Trophoblast cell (in vitro differentiated cells and primary cell): ENCODE measurements around the gene MPPE1.

Experiments
- DNase-seq, 2 donors: peaks; one replicate each; pipeline ENCODE4 v3.0.0-alpha.2; 2016
- H2AFZ ChIP-seq: 2 replicates; pipeline ENCODE4 v1.6.1; 2013; ENCODE audit warnings: low read length, moderate library complexity, mild to moderate bottlenecking; ENCODE audit not compliant: insufficient read depth, poor library complexity
- H2AK5ac ChIP-seq: 2 replicates; pipeline ENCODE4 v1.6.1; 2013; ENCODE audit warnings: mild to moderate bottlenecking, low read length
- H2BK120ac ChIP-seq: 2 replicates; pipeline ENCODE4 v1.6.1; 2013; ENCODE audit warnings: low read length, mild to moderate bottlenecking, moderate library complexity; ENCODE audit not compliant: insufficient read depth, poor library complexity
- H2BK12ac ChIP-seq: 2 replicates; pipeline ENCODE4 v1.6.1; 2013; ENCODE audit warnings: mild to moderate bottlenecking, low read length, moderate library complexity
- H2BK5ac ChIP-seq: 2 replicates; pipeline ENCODE4 v1.6.1; 2013; ENCODE audit warnings: low read length, low read depth, moderate library complexity, mild to moderate bottlenecking; ENCODE audit not compliant: poor library complexity
- H3K14ac ChIP-seq: 2 replicates; pipeline ENCODE4 v1.6.1; 2013; ENCODE audit warnings: mild to moderate bottlenecking, low read length
- H3K18ac ChIP-seq: 2 replicates; pipeline ENCODE4 v1.6.1; 2013; ENCODE audit warnings: mild to moderate bottlenecking, low read length
- H3K23ac ChIP-seq: 2 replicates; pipeline ENCODE4 v1.6.1; 2013; ENCODE audit warnings: low read length
- H3K27ac ChIP-seq: 2 replicates; pipeline ENCODE4 v1.5.1; 2013; ENCODE audit warnings: low read depth, mild to moderate bottlenecking, inconsistent platforms, low read length, moderate library complexity
- H3K27me3 ChIP-seq: 2 replicates; pipeline ENCODE4 v1.6.1; 2013; ENCODE audit warnings: inconsistent platforms, mild to moderate bottlenecking, low read length, moderate library complexity; ENCODE audit not compliant: insufficient read depth
- H3K36me3 ChIP-seq, 2 experiments: 1 replicate in 1 of 2; 2 replicates in 1 of 2; pipeline ENCODE4 v1.6.1; 2013; ENCODE audit warnings: low read length in 2 of 2, mild to moderate bottlenecking in 2 of 2, moderate library complexity in 1 of 2; ENCODE audit not compliant: insufficient read depth in 2 of 2, control insufficient read depth in 1 of 2
- H3K4ac ChIP-seq: 2 replicates; pipeline ENCODE4 v1.6.1; 2013; ENCODE audit warnings: low read depth, mild to moderate bottlenecking, low read length, moderate library complexity
- H3K4me1 ChIP-seq, 2 experiments: 1 replicate in 1 of 2; 2 replicates in 1 of 2; pipeline ENCODE4 v1.6.1; 2013; ENCODE audit warnings: low read length in 2 of 2, mild to moderate bottlenecking in 2 of 2, moderate library complexity in 1 of 2; ENCODE audit not compliant: insufficient read depth in 2 of 2, control insufficient read depth in 1 of 2
- H3K4me2 ChIP-seq: 2 replicates; pipeline ENCODE4 v1.6.1; 2013; ENCODE audit warnings: inconsistent platforms, mild to moderate bottlenecking, low read length, moderate library complexity
- H3K4me3 ChIP-seq: 2 replicates; pipeline ENCODE4 v1.5.1; 2013; ENCODE audit warnings: mild to moderate bottlenecking, low read depth, low read length, inconsistent platforms
- H3K79me1 ChIP-seq: one replicate; pipeline ENCODE4 v1.6.1; 2013; ENCODE audit warnings: low read length
- H3K79me2 ChIP-seq: 2 replicates; pipeline ENCODE4 v1.6.1; 2013; ENCODE audit warnings: low read length, mild to moderate bottlenecking; ENCODE audit not compliant: control insufficient read depth, insufficient read depth, poor library complexity
- H3K9ac ChIP-seq: 2 replicates; pipeline ENCODE4 v1.6.1; 2013; ENCODE audit warnings: mild to moderate bottlenecking, low read length
- H3K9me3 ChIP-seq: 2 replicates; pipeline ENCODE4 v1.6.1; 2013; ENCODE audit warnings: low read depth, mild to moderate bottlenecking, control low read depth, inconsistent platforms, low read length; ENCODE audit not compliant: insufficient read depth
- H4K12ac ChIP-seq: 2 replicates; pipeline ENCODE4 v1.6.1; 2013; ENCODE audit warnings: low read depth, mild to moderate bottlenecking, low read length, moderate library complexity
- H4K8ac ChIP-seq: 2 replicates; pipeline ENCODE4 v1.6.1; 2013; ENCODE audit warnings: low read depth, mild to moderate bottlenecking, low read length, moderate library complexity
- H4K91ac ChIP-seq: one replicate; pipeline ENCODE4 v1.6.1; 2013; ENCODE audit warnings: low read depth, mild to moderate bottlenecking, low read length, moderate library complexity
- WGBS: extraction: QIAGEN DNeasy Blood & Tissue Kit; methylation state at CpG from one replicate; pipeline ENCODE4 v1.1.7; 2013; ENCODE audit warnings: missing lambda C conversion rate; ENCODE audit not compliant: insufficient read length, insufficient coverage; ENCODE audit errors: extremely low coverage; 5-methylcytosine and 5-hydroxymethylcytosine counted together

MPPE1 gene

GRCh38 chr18:11902522-11903292 lies 5.4 kb downstream of the MPPE1 start:
- Histone ChIP-seq H3K79me1 (no peaks in the 10 kb centered on the region), H3K36me3 (peaks cover 0 to 6% of the 10 kb centered on the region in 2 experiments), H3K4ac (no peak overlapping the region), H2AK5ac (no peak overlapping the region), H2BK120ac (no peak overlapping the region), H2BK12ac (no peak overlapping the region), H3K9me3 (no peaks in the 10 kb centered on the region), H2AFZ (no peak overlapping the region), H3K23ac (no peak overlapping the region), H4K8ac (no peak overlapping the region), H3K4me1 (peaks cover 4% of the 10 kb centered on the region in 2 experiments), H3K14ac (no peak overlapping the region), H4K12ac (no peak overlapping the region), H4K91ac (no peak overlapping the region), H3K27ac (no peak overlapping the region), H3K4me2 (no peak overlapping the region), H3K4me3 (no peak overlapping the region), H3K18ac (no peak overlapping the region), H3K79me2 (peaks cover 2% of the 10 kb centered on the region), H3K9ac (no peak overlapping the region), H2BK5ac (no peak overlapping the region), H3K27me3 (no peaks in the 10 kb centered on the region)
- no peak for DNase-seq
- no CpG with 5 or more reads among the region's 7 CpGs for WGBS

DNA sequence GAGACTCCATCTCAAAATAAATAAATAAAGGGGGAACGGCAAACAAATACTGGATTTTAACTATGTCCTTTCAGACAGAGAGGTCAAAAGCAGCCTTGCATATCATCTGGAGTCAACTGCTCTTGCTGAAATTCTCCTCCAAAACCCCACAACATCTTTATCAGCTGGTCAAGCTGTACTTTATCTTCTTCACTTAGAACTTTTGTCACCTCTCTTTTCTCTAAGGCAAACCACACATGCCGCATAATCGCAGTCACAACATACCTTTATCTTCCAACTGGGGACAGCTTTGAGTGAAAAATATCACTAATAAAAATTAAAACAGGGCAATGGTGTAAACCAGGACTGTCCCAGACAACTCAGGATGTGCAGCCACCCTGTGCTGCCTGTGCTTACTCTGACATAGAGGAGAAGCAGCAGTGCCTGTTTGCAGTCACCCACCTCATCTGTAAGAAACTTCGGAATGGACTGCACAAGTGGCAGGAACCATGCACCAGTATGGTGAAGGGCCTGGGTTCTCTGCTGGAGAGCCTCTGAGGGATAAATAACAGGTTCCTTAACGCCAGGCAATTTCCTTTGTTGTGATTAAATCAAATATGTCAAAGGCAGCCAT lies 6.2 kb downstream of the MPPE1 start:
- H2AFZ ChIP-seq, result no peak overlapping the region
- H3K9ac ChIP-seq, result no peak overlapping the region
- no peak overlapping the region for H4K12ac ChIP-seq
- no peak overlapping the region for H3K4ac ChIP-seq
- peaks cover 0 to 6% of the 10 kb centered on the region in 2 experiments for H3K36me3 ChIP-seq
- H3K27me3 ChIP-seq, result no peaks in the 10 kb centered on the region
- no peaks in the 10 kb centered on the region for H3K79me1 ChIP-seq
- H4K91ac ChIP-seq, result no peak overlapping the region
- no peak for DNase-seq
- no peak overlapping the region for H2AK5ac ChIP-seq
- H3K23ac ChIP-seq, result no peak overlapping the region
- H3K79me2 ChIP-seq, result no peaks in the 10 kb centered on the region
- no peak overlapping the region for H2BK12ac ChIP-seq
- no peak overlapping the region for H3K27ac ChIP-seq
- no peaks in the 10 kb centered on the region for H3K4me1 ChIP-seq
- H2BK120ac ChIP-seq, result no peak overlapping the region
- no peak overlapping the region for H3K4me2 ChIP-seq
- H3K4me3 ChIP-seq, result no peak overlapping the region
- H4K8ac ChIP-seq, result no peak overlapping the region
- H2BK5ac ChIP-seq, result no peak overlapping the region
- no CpG with 5 or more reads among the region's 5 CpGs for WGBS
- H3K14ac ChIP-seq, result no peak overlapping the region
- no peaks in the 10 kb centered on the region for H3K9me3 ChIP-seq
- no peak overlapping the region for H3K18ac ChIP-seq

DNA sequence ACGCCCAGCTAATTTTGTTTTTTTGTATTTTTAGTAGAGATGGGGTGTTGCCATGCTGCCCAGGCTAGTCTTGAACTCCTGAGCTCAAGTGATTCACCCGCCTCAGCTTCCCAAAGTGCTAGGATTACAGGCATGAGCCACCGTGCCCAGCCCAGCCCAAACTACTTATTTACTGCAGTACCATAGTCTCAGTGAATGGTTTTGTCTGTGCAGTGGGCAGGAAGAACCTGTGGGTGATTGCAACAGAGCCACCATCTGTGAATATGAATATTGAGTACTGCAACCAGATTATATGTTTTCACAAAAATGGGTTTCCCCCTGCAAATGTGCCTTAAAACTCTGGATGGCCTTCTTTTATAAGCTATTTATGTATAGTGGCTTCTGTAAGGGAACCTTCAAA lies 9.1 kb downstream of the MPPE1 start:
- Histone ChIP-seq H2BK12ac (no peak overlapping the region), H3K4me3 (no peak overlapping the region), H3K36me3 (peaks cover 3 to 14% of the 10 kb centered on the region in 2 experiments), H3K9me3 (no peaks in the 10 kb centered on the region), H3K14ac (no peak overlapping the region), H3K9ac (no peak overlapping the region), H3K4me2 (no peak overlapping the region), H2BK5ac (no peak overlapping the region), H3K18ac (no peak overlapping the region), H4K8ac (no peak overlapping the region), H3K27me3 (no peaks in the 10 kb centered on the region), H3K79me1 (no peaks in the 10 kb centered on the region), H3K23ac (no peak overlapping the region), H2BK120ac (no peak overlapping the region), H2AFZ (no peak overlapping the region), H3K79me2 (no peaks in the 10 kb centered on the region), H4K91ac (no peak overlapping the region), H4K12ac (no peak overlapping the region), H3K4me1 (no peaks in the 10 kb centered on the region), H2AK5ac (no peak overlapping the region), H3K27ac (no peak overlapping the region), H3K4ac (no peak overlapping the region)
- DNase-seq, result no peak
- WGBS, result no CpG with 5 or more reads among the region's 3 CpGs

DNA sequence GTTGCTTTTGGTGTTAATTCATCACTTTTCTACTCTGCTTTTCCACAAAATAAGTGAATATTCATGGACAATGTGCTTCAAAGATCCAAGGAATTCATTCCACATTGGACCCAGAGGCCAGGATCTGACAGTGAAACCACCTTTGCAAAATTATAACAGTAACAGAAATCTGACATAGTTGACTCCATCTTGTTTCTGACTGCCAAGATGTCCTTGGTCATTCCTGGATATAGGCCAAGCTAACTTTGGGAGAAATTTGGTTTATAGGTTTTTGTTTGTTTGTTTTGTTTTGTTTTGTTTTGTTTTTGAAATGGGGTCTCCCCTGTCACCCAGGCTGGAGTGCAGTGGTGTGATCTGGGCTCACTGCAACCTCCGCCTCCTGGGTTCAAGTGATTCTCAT lies 10.3 kb downstream of the MPPE1 start:
- H3K4me2 ChIP-seq, result no peak overlapping the region

More for the DNA sequence above, 10.3 kb downstream of the MPPE1 start:
- Histone ChIP-seq H3K27me3 (no peaks in the 10 kb centered on the region), H3K79me1 (no peaks in the 10 kb centered on the region), H2BK12ac (no peak overlapping the region), H3K27ac (no peak overlapping the region), H3K14ac (no peak overlapping the region), H3K4me1 (no peaks in the 10 kb centered on the region), H2AK5ac (no peak overlapping the region), H3K9ac (no peak overlapping the region), H3K79me2 (no peaks in the 10 kb centered on the region), H3K4ac (no peak overlapping the region), H3K4me3 (no peak overlapping the region), H3K23ac (no peak overlapping the region), H4K8ac (no peak overlapping the region), H3K9me3 (no peaks in the 10 kb centered on the region), H3K18ac (no peak overlapping the region), H2BK120ac (no peak overlapping the region), H2AFZ (no peak overlapping the region), H4K12ac (no peak overlapping the region), H2BK5ac (no peak overlapping the region), H4K91ac (no peak overlapping the region), H3K36me3 (peaks cover 5 to 11% of the 10 kb centered on the region in 2 experiments)
- no peak for DNase-seq
- WGBS, result no CpG with 5 or more reads among the region's 1 CpG
